DOHH2 (cell line): ENCODE measurements around the gene HIBCH.

ENCODE experiments used
- H3F3A ChIP-seq: fragments of 200-600 bp; sonication (generic), shearing (Covaris generic); 2 replicates; pipeline ENCODE4 v1.6.0; 2016; ENCODE audit warnings: antibody characterized with exemption, mild to moderate bottlenecking; ENCODE audit not compliant: control insufficient read depth, insufficient read depth
- H3K27ac ChIP-seq: fragments of 200-600 bp; sonication (generic); 2 replicates; pipeline ENCODE4 v1.5.1; 2014; ENCODE audit warnings: low read depth, mild to moderate bottlenecking, low read length, moderate library complexity
- H3K27me3 ChIP-seq: fragments of 200-600 bp; sonication (generic); 2 replicates; pipeline ENCODE4 v1.6.1; 2014; ENCODE audit warnings: mild to moderate bottlenecking, low read length, mixed read lengths; ENCODE audit not compliant: control insufficient read depth
- H3K36me3 ChIP-seq: fragments of 200-600 bp; sonication (generic); 2 replicates; pipeline ENCODE4 v1.6.1; 2014; ENCODE audit warnings: mild to moderate bottlenecking, low read length, moderate library complexity, mixed read lengths; ENCODE audit not compliant: control insufficient read depth
- H3K4me1 ChIP-seq: fragments of 200-600 bp; sonication (generic); 2 replicates; pipeline ENCODE4 v1.6.1; 2014; ENCODE audit warnings: mild to moderate bottlenecking, low read length, mixed read lengths; ENCODE audit not compliant: control insufficient read depth
- H3K4me2 ChIP-seq: fragments of 200-600 bp; sonication (generic); 2 replicates; pipeline ENCODE4 v1.6.0; 2014; ENCODE audit warnings: mild to moderate bottlenecking, low read length, moderate library complexity
- H3K4me3 ChIP-seq: fragments of 200-600 bp; sonication (generic); 2 replicates; pipeline ENCODE4 v1.5.1; 2014; ENCODE audit warnings: mild to moderate bottlenecking, low read length, mixed read lengths
- H3K79me2 ChIP-seq: fragments of 200-600 bp; sonication (generic); 2 replicates; pipeline ENCODE4 v1.6.1; 2014; ENCODE audit warnings: mild to moderate bottlenecking, low read length, mixed read lengths; ENCODE audit not compliant: control insufficient read depth
- H3K9me2 ChIP-seq: fragments of 200-600 bp; sonication (generic); replicated peaks from 2 replicates; pipeline ENCODE4 v1.6.1; 2014; ENCODE audit warnings: mild to moderate bottlenecking, low read length, mixed read lengths; ENCODE audit not compliant: control insufficient read depth
- H3K9me3 ChIP-seq: fragments of 200-600 bp; sonication (generic); 2 replicates; pipeline ENCODE4 v1.6.1; 2014; ENCODE audit warnings: antibody characterized with exemption, low read length, mixed read lengths; ENCODE audit not compliant: control insufficient read depth, insufficient read depth
- H4K20me1 ChIP-seq: fragments of 200-600 bp; sonication (generic); 2 replicates; pipeline ENCODE4 v1.6.0; 2014; ENCODE audit warnings: low read depth, mild to moderate bottlenecking, antibody characterized with exemption, low read length, moderate library complexity; ENCODE audit not compliant: control insufficient read depth, insufficient read depth
- EZH2phosphoT487 ChIP-seq: fragments of 200-600 bp; sonication (generic); IDR thresholded peaks from 2 replicates; pipeline ENCODE4 v1.6.1; 2017; ENCODE audit warnings: borderline replicate concordance, mild to moderate bottlenecking, antibody characterized with exemption, low read length, moderate library complexity, mixed read lengths
- TF ChIP-seq, protein P1 (sequence below): fragments of 200-600 bp; sonication (generic); IDR thresholded peaks from one replicate; pipeline ENCODE4 v1.5.1; 2014; ENCODE audit warnings: antibody characterized with exemption, mild to moderate bottlenecking, low read depth, low read length; ENCODE audit not compliant: poor library complexity, severe bottlenecking

Gene HIBCH

DNA sequence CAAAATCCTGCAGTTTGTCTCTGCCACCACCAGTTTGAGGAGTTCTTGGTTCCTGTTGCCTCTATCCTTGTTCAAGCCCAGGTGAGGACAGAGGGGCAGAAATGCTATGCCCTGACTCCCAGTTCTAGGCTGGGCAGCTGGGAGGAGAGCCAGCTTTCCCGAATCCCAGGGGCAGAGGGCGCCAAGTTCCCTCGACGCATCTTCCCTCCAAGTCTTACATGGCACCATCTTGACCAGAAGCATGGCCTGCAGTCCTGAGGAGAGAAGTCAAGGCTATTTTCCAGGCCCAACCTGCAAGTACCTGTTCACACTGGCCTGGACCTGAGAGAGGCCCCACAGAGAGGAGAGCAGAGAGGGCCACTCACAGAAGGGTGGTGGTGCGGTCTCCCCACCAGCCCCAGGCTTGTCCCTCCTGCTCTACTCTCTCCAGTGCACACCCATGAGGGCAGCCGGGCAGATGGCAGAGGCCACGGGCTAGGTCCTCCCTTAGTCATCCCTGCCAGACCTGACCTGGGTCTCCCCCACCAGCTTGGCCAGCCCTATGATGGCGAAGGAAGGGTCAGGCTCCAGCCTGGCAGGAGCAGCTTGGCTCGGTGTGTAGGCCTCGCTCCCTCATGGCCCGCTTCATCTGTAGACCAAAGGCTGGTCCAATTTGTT is 141.4 kb downstream of the HIBCH start:
- no peak overlapping the region for H3K4me3 ChIP-seq
- H3K9me2 ChIP-seq: no peaks in the 10 kb centered on the region
- no peak overlapping the region for H3K27ac ChIP-seq
- H3F3A ChIP-seq: peaks cover 13% of the 10 kb centered on the region
- H3K27me3 ChIP-seq: no peaks in the 10 kb centered on the region
- H3K79me2 ChIP-seq: peaks cover 22% of the 10 kb centered on the region
- no peak for TF ChIP-seq EZH2phosphoT487
- TF ChIP-seq, protein P1, sequence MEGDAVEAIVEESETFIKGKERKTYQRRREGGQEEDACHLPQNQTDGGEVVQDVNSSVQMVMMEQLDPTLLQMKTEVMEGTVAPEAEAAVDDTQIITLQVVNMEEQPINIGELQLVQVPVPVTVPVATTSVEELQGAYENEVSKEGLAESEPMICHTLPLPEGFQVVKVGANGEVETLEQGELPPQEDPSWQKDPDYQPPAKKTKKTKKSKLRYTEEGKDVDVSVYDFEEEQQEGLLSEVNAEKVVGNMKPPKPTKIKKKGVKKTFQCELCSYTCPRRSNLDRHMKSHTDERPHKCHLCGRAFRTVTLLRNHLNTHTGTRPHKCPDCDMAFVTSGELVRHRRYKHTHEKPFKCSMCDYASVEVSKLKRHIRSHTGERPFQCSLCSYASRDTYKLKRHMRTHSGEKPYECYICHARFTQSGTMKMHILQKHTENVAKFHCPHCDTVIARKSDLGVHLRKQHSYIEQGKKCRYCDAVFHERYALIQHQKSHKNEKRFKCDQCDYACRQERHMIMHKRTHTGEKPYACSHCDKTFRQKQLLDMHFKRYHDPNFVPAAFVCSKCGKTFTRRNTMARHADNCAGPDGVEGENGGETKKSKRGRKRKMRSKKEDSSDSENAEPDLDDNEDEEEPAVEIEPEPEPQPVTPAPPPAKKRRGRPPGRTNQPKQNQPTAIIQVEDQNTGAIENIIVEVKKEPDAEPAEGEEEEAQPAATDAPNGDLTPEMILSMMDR: no peak
- H4K20me1 ChIP-seq: no peaks in the 10 kb centered on the region
- H3K36me3 ChIP-seq: no peaks in the 10 kb centered on the region
- H3K9me3 ChIP-seq: no peaks in the 10 kb centered on the region
- H3K4me2 ChIP-seq: no peak overlapping the region
- peaks cover 30% of the 10 kb centered on the region for H3K4me1 ChIP-seq

DNA sequence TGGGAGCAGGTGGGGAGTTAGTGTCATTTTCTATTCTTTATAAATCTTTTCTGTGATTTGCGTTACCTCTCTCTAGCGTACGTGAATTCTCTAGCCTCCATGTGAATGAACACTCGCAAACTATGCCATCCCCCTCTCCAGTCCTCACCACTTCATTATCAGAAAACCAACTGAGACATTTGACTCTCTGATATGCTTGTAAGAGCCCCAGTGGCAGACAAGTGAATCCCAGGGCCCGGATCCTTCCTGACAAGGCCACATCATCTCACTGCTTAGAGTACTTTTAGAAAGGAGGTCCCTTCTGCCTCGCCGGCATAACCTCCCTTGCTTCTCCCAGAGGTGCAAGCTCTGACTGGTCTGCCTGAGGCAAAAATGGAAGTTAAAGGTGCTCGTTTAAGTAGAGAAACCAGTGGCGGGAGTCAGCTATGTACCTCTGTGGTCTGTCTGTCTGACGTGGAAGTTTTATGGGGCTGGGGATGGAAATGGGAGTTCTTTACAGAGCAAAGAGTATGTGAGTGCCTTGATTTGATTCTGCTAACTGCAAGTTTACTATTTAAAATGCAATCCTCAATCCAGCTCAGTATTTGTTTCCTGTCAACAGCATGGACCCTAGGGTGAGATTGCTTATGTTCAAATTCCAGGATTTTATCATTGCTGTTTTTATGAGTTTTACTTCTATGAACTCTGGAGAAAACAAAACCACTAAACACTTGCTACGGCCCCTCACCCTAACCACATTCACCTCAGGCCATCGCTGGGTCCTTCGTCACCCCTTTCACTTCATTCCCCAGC is 142.2 kb downstream of the HIBCH start:
- H3K36me3 ChIP-seq: no peaks in the 10 kb centered on the region
- no peaks in the 10 kb centered on the region for H3K27me3 ChIP-seq
- H4K20me1 ChIP-seq: no peaks in the 10 kb centered on the region
- H3K4me1 ChIP-seq: peaks cover 23% of the 10 kb centered on the region
- no peak overlapping the region for H3K4me2 ChIP-seq
- no peak overlapping the region for H3K27ac ChIP-seq
- H3K4me3 ChIP-seq: no peak overlapping the region
- H3F3A ChIP-seq: peaks cover 11% of the 10 kb centered on the region
- no peaks in the 10 kb centered on the region for H3K9me2 ChIP-seq
- peaks cover 15% of the 10 kb centered on the region for H3K79me2 ChIP-seq
- no peak for TF ChIP-seq EZH2phosphoT487
- TF ChIP-seq, protein P1: no peak
- no peaks in the 10 kb centered on the region for H3K9me3 ChIP-seq

DNA sequence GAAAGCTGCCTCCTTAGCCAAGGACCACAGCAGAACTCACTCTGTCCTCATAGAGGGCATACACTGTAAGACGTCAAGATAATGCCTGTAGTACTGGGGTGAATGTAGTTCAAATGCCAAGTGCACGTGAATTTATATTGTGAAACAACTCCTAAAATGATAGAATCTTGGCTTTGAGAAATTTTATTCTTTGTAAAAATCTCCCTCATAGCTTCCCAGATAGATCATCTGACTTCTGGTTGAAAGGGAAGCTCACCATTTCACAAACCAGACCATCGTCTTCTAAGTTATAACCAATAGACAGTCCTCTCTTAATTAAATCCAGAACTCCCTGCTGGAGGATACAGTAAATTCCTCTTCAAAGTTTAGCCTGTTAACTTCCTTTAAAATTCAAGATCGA is 146.2 kb downstream of the HIBCH start:
- no peaks in the 10 kb centered on the region for H3F3A ChIP-seq
- no peak overlapping the region for H3K4me3 ChIP-seq
- no peaks in the 10 kb centered on the region for H4K20me1 ChIP-seq
- no peaks in the 10 kb centered on the region for H3K27me3 ChIP-seq
- no peaks in the 10 kb centered on the region for H3K36me3 ChIP-seq
- no peaks in the 10 kb centered on the region for H3K9me3 ChIP-seq
- no peak for TF ChIP-seq EZH2phosphoT487
- TF ChIP-seq, protein P1: no peak
- no peak overlapping the region for H3K4me2 ChIP-seq
- no peak overlapping the region for H3K27ac ChIP-seq
- H3K79me2 ChIP-seq: no peaks in the 10 kb centered on the region
- H3K4me1 ChIP-seq: no peaks in the 10 kb centered on the region
- no peaks in the 10 kb centered on the region for H3K9me2 ChIP-seq
